ENCODE measurements around the gene RAX2.

DNA sequence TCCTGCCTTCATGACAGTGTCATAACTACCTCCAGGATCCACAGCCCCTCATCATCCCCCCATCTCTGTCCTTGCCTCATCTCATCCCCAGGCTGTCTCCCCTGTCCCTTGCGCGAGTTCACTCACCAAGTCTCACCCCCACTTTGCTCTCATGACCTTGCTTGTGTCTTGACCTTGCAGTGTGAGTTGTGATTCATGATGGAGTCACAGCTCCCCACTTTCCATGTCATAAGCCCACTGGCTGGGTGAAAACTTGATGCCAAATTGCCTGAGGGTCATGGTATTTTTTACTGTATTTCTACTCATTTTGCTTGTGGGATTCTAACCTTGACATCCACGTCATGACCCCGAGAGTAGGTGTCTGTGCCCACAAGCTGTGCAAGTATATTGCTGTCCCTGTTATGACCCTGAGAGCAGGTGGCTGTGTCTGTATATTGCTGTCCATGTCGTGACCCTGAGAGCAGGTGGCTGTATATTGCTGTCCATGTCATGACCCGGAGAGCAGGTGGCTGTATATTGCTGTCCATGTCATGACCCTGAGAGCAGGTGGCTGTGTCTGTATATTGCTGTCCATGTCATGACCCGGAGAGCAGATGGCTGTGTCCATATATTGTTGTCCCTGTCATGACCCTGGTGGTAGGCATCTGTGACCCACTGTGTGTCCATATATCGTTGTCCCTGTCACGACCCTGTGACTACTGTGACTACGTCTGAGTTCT, 34.4 kb downstream of the RAX2 start:
- TF ChIP-seq EZH2phosphoT487 (IDR thresholded peaks at IDR 0.05; ENCODE audit: insufficient read depth, low read depth) (no peak), EZH2 (IDR thresholded peaks at IDR 0.05; ENCODE audit: insufficient read depth, poor library complexity, severe bottlenecking) (no peak)
